Measurements from ENCODE around the gene TBCB. TPM values are rescaled to one million over a fixed set of nuclear protein-coding genes. Genes with fewer than 3 reads are reported as not detected.
A peak's percentile ranks its signal among the peaks of the same experiment; 100 is the strongest.

TBCB gene
- total and polyA plus RNA-seq, 9 of the 15 experiments (the other 6 are each of a cell fraction or from before 2014, with no cell fraction given), result 3.5 to 115 (median 58.9) TPM

GRCh38 chr19:36114721-36115452, 381 bp upstream of the TBCB start, which contains the start of gene POLR2I (continued):
- TF ChIP-seq, protein P1, sequence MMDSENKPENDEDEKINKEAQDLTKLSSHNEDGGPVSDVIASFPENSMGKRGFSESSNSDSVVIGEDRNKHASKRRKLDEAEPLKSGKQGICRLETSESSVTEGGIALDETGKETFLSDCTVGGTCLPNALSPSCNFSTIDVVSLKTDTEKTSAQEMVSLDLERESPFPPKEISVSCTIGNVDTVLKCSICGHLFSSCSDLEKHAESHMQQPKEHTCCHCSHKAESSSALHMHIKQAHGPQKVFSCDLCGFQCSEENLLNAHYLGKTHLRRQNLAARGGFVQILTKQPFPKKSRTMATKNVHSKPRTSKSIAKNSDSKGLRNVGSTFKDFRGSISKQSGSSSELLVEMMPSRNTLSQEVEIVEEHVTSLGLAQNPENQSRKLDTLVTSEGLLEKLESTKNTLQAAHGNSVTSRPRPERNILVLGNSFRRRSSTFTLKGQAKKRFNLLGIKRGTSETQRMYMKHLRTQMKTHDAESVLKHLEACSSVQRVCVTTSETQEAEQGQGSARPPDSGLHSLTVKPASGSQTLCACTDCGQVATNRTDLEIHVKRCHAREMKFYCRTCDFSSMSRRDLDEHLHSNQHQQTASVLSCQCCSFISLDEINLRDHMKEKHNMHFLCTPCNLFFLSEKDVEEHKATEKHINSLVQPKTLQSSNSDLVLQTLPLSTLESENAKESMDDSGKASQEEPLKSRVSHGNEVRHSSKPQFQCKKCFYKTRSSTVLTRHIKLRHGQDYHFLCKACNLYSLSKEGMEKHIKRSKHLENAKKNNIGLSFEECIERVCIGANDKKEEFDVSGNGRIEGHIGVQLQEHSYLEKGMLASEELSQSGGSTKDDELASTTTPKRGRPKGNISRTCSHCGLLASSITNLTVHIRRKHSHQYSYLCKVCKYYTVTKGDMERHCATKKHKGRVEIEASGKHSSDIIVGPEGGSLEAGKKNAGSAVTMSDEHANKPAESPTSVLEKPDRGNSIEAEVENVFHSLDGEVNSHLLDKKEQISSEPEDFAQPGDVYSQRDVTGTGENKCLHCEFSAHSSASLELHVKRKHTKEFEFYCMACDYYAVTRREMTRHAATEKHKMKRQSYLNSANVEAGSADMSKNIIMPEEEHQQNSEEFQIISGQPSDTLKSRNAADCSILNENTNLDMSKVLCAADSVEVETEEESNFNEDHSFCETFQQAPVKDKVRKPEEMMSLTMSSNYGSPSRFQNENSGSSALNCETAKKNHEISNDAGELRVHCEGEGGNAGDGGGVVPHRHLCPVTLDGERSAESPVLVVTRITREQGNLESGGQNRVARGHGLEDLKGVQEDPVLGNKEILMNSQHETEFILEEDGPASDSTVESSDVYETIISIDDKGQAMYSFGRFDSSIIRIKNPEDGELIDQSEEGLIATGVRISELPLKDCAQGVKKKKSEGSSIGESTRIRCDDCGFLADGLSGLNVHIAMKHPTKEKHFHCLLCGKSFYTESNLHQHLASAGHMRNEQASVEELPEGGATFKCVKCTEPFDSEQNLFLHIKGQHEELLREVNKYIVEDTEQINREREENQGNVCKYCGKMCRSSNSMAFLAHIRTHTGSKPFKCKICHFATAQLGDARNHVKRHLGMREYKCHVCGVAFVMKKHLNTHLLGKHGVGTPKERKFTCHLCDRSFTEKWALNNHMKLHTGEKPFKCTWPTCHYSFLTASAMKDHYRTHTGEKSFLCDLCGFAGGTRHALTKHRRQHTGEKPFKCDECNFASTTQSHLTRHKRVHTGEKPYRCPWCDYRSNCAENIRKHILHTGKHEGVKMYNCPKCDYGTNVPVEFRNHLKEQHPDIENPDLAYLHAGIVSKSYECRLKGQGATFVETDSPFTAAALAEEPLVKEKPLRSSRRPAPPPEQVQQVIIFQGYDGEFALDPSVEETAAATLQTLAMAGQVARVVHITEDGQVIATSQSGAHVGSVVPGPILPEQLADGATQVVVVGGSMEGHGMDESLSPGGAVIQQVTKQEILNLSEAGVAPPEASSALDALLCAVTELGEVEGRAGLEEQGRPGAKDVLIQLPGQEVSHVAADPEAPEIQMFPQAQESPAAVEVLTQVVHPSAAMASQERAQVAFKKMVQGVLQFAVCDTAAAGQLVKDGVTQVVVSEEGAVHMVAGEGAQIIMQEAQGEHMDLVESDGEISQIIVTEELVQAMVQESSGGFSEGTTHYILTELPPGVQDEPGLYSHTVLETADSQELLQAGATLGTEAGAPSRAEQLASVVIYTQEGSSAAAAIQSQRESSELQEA (IDR thresholded peaks at IDR 0.05; ENCODE audit: low read depth), result peak; percentile 97
- TF ChIP-seq, protein P2, sequence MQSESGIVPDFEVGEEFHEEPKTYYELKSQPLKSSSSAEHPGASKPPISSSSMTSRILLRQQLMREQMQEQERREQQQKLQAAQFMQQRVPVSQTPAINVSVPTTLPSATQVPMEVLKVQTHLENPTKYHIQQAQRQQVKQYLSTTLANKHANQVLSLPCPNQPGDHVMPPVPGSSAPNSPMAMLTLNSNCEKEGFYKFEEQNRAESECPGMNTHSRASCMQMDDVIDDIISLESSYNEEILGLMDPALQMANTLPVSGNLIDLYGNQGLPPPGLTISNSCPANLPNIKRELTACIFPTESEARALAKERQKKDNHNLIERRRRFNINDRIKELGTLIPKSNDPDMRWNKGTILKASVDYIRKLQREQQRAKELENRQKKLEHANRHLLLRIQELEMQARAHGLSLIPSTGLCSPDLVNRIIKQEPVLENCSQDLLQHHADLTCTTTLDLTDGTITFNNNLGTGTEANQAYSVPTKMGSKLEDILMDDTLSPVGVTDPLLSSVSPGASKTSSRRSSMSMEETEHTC (IDR thresholded peaks at IDR 0.05), result no peak; the same call in 1 of the 2 replicates
- 0 out of 4 replicates have a peak, but pooled peaks of 1 of the 2 experiments have one; percentile 12 for TF ChIP-seq RAD21 (CRISPR knock-in tag; conservative IDR thresholded peaks at IDR 0.05 in 1 of 2, IDR thresholded peaks at IDR 0.05 in 1 of 2)
- 0 out of 2 replicates have a peak, but pooled peaks have one; percentile 21 for TF ChIP-seq ERF (CRISPR knock-in tag; IDR thresholded peaks at IDR 0.05)
- TF ChIP-seq, protein P3, sequence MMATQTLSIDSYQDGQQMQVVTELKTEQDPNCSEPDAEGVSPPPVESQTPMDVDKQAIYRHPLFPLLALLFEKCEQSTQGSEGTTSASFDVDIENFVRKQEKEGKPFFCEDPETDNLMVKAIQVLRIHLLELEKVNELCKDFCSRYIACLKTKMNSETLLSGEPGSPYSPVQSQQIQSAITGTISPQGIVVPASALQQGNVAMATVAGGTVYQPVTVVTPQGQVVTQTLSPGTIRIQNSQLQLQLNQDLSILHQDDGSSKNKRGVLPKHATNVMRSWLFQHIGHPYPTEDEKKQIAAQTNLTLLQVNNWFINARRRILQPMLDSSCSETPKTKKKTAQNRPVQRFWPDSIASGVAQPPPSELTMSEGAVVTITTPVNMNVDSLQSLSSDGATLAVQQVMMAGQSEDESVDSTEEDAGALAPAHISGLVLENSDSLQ (IDR thresholded peaks at IDR 0.05), result peak; percentile 72
- peak; percentile 36; the same call in 1 of the 2 replicates for TF ChIP-seq NFRKB (IDR thresholded peaks at IDR 0.05; ENCODE audit: low read depth)
- TF ChIP-seq HSF4 (CRISPR knock-in tag; IDR thresholded peaks at IDR 0.05; ENCODE audit: borderline replicate concordance), result no peak
- TF ChIP-seq, protein P4, sequence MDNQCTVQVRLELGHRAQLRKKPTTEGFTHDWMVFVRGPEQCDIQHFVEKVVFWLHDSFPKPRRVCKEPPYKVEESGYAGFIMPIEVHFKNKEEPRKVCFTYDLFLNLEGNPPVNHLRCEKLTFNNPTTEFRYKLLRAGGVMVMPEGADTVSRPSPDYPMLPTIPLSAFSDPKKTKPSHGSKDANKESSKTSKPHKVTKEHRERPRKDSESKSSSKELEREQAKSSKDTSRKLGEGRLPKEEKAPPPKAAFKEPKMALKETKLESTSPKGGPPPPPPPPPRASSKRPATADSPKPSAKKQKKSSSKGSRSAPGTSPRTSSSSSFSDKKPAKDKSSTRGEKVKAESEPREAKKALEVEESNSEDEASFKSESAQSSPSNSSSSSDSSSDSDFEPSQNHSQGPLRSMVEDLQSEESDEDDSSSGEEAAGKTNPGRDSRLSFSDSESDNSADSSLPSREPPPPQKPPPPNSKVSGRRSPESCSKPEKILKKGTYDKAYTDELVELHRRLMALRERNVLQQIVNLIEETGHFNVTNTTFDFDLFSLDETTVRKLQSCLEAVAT (IDR thresholded peaks at IDR 0.05), result peak in 1 of 2 experiments; percentile 39; a peak in 2 of 4 replicates
- no peak for TF ChIP-seq DDX20 (tag; IDR thresholded peaks at IDR 0.05; ENCODE audit: low read depth)
- TF ChIP-seq, protein P5, sequence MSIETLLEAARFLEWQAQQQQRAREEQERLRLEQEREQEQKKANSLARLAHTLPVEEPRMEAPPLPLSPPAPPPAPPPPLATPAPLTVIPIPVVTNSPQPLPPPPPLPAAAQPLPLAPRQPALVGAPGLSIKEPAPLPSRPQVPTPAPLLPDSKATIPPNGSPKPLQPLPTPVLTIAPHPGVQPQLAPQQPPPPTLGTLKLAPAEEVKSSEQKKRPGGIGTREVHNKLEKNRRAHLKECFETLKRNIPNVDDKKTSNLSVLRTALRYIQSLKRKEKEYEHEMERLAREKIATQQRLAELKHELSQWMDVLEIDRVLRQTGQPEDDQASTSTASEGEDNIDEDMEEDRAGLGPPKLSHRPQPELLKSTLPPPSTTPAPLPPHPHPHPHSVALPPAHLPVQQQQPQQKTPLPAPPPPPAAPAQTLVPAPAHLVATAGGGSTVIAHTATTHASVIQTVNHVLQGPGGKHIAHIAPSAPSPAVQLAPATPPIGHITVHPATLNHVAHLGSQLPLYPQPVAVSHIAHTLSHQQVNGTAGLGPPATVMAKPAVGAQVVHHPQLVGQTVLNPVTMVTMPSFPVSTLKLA (conservative IDR thresholded peaks at IDR 0.05), result peak; percentile 99 to 100
- TF ChIP-seq CTBP1 (IDR thresholded peaks at IDR 0.05; ENCODE audit: borderline replicate concordance), result peak; percentile 19; the same call in 1 of the 2 replicates
- peak; percentile 92 for TF ChIP-seq MBD2 (IDR thresholded peaks at IDR 0.05; ENCODE audit: borderline replicate concordance, low read depth)

Data from K562 (cell line).